Measurements from ENCODE around the gene MKRN2.

Gene MKRN2, protein sequence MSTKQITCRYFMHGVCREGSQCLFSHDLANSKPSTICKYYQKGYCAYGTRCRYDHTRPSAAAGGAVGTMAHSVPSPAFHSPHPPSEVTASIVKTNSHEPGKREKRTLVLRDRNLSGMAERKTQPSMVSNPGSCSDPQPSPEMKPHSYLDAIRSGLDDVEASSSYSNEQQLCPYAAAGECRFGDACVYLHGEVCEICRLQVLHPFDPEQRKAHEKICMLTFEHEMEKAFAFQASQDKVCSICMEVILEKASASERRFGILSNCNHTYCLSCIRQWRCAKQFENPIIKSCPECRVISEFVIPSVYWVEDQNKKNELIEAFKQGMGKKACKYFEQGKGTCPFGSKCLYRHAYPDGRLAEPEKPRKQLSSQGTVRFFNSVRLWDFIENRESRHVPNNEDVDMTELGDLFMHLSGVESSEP

DNA sequence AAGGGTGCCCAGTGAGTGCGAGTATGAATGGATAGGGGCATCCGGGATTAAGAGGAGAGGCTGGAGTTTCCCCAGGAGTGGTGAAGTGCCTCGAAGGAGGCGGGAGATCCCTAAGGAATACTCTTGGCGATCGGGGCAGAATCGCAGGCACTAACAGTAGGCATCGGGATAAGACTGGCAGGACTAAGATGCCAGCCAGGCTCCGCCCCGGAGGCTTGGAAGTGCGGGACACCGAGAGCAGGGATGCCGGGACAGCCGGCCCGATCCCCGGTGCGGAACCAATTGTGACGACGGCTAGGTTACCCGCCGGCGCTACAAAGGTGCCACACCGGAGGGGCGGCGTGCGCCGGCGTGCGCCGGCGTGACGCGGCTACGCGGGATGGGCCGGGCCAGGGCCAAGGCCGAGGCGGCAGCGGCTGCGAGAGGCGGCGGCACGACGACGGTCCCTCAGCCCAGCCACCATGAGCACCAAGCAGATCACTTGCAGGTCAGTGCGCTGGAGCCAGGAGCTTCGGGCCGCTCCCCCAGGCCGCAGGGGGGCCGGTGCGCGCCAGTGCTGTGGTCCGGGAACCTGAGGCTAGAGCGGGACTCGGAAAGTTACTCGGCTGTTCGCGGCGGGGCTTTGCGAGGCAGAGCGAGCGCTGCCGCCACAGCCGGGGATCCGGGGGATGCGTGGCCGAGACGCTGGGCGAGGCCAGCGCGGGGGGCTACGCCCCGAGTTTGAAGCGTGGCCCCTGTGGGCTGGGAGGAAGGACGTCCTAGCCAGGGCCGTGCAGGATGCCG is at the start of gene MKRN2:
Gene MKRN2, plus strand, starts transcription at position 398 of the 783 bp plus-strand sequence. Its CDS starts 64 bp downstream, at position 462.
- peak; percentile 90 for DNase-seq (ENCODE audit: low spot score)
- TF ChIP-seq, protein P1, sequence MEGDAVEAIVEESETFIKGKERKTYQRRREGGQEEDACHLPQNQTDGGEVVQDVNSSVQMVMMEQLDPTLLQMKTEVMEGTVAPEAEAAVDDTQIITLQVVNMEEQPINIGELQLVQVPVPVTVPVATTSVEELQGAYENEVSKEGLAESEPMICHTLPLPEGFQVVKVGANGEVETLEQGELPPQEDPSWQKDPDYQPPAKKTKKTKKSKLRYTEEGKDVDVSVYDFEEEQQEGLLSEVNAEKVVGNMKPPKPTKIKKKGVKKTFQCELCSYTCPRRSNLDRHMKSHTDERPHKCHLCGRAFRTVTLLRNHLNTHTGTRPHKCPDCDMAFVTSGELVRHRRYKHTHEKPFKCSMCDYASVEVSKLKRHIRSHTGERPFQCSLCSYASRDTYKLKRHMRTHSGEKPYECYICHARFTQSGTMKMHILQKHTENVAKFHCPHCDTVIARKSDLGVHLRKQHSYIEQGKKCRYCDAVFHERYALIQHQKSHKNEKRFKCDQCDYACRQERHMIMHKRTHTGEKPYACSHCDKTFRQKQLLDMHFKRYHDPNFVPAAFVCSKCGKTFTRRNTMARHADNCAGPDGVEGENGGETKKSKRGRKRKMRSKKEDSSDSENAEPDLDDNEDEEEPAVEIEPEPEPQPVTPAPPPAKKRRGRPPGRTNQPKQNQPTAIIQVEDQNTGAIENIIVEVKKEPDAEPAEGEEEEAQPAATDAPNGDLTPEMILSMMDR (IDR thresholded peaks at IDR 0.05; ENCODE audit: extremely low read depth, missing control alignments), result no peak

DNA sequence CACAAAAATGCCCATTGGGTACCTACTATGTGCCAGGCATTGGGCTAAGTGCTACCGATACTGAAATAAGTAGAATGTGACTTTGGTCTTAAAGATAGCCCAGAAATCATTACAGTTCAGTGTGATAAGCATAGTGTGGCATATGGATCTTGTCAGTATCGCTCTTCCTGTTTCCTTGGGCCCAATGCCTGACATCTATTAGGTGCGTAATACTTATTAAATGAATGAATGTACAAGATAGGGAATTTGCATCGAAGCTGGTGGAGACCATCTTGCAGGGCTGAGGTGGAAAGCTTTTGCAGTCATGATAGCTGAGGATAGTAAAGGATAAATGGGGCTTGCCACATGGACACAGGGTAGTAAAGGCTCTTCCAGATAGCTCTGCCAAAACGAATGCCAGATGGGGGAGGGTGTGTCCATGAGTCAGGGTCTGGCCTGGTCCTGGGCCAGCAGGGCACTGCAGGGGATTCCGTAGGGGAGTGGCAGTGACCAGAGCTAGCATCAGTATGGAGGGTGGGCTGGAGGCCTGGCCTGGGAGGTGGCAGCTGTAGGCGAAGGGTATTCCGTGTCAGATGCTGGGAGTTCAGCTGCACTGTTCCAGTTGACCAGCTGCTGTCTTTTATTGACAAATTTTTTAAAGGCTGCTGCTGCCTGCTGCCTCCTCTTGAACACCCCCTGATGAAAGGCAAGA is 49.2 kb upstream of the MKRN2 start:
- TF ChIP-seq, protein P1 (IDR thresholded peaks at IDR 0.05; ENCODE audit: extremely low read depth, missing control alignments), result no peak
- no peak for DNase-seq (ENCODE audit: low spot score)

DNA sequence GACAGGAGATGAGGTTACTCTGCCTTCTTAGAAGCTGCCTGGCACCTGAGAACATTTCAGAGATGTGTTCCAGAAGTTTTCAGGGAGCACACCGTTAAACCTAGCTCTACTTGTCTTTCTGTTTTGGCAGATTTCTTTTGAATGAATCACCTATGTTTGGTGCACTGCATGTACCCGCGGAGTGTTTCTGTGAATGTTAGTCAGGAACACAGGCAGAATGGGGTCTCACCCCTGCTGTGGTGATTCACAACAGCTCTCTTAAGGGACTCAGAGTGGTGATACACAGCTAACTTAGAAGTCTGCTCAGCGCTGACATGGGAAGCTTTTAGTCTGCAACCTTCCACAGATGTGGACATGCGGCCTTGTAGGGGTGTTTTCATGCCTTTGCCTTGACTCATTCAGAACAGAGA is 48.6 kb upstream of the MKRN2 start:
- TF ChIP-seq, protein P1 (IDR thresholded peaks at IDR 0.05; ENCODE audit: extremely low read depth, missing control alignments), result no peak
- DNase-seq (ENCODE audit: low spot score), result no peak

DNA sequence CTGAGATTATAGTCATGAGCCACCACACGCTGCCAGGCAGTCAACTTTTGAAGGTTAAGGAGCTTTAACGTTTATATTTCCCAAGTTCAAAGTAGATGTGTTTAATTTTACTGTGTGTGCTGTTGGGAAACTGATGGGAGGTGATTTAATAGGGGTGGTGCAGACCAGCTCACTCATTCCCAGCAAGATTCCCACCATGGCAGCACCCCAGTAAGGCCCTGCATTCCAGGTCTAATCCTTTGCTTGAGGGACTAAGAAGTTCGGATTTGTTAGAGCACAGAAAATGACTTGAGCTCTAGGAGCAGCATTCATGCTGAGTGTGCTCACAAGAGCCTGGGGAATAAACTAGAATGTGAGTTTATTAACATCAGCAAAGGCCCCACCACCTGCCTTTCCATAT is 47.4 kb upstream of the MKRN2 start:
- TF ChIP-seq, protein P1 (IDR thresholded peaks at IDR 0.05; ENCODE audit: extremely low read depth, missing control alignments), result no peak
- DNase-seq (ENCODE audit: low spot score), result no peak

DNA sequence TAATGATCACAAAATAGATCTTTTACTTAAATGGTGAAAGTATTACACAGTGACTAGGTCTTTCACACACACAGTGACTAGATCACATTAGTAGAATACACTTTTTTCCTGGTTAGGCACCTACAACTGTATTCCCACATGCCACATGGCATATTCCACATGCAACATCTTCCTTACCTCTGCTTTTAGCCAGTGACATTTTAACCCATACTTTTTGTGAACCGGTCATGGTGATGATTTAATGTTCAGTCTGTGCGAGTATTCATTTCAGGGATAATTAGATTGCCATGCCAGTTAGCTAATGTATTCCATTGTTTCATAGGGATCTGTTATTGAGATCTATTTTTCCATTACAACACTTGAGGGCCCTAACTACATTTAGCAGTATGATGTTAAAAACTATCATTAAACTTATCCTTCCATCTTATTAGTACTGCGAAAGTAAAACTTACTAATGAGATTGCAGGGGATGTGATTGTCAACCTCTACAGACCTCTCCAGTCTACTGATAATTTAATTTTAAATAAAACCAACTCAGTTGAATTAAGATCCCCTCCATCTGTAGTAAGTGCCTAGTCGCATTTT is 44.3 kb upstream of the MKRN2 start:
- DNase-seq (ENCODE audit: low spot score), result no peak
- TF ChIP-seq, protein P1 (IDR thresholded peaks at IDR 0.05; ENCODE audit: extremely low read depth, missing control alignments), result no peak

DNA sequence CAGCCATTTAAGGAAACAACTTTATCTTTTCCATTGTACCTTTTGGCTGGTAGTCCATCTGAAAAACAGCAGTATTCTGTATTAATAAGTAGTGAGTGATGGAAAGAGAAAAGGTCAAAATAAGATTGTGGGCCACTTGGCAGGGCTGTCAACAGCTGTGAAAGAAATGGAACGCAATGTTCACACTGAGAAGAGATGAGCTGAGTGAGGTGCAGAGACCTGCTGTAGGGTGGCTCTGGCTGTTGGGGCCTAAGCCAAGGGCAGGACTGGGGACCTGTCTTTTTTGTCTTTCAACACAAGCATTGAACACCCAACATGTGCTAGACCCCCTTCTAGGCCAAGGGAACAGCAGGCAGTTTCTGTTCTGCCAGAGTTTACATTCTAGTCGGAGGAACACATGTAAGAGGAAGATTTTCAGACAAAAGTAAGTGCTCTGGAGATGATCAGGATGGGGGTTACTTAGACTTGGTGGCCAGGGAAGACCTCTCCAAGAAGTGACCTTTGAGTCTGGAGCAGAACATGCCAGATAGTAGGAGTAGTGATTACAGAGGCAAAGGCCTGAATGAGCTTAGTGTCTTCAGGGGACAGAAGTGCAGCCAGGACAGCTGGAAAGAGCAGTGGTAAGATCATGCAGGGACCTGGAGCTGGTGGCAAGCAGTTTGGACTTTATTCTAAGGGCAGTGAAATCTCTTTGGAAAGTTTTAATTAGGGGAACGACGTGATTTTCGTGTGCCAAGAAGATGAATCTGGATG is 43.0 kb upstream of the MKRN2 start:
- no peak for DNase-seq (ENCODE audit: low spot score)
- TF ChIP-seq, protein P1 (IDR thresholded peaks at IDR 0.05; ENCODE audit: extremely low read depth, missing control alignments), result no peak

Measured in GM20000 (cell line).